Measurements from ENCODE around the gene SCAF11.

SCAF11 gene

DNA sequence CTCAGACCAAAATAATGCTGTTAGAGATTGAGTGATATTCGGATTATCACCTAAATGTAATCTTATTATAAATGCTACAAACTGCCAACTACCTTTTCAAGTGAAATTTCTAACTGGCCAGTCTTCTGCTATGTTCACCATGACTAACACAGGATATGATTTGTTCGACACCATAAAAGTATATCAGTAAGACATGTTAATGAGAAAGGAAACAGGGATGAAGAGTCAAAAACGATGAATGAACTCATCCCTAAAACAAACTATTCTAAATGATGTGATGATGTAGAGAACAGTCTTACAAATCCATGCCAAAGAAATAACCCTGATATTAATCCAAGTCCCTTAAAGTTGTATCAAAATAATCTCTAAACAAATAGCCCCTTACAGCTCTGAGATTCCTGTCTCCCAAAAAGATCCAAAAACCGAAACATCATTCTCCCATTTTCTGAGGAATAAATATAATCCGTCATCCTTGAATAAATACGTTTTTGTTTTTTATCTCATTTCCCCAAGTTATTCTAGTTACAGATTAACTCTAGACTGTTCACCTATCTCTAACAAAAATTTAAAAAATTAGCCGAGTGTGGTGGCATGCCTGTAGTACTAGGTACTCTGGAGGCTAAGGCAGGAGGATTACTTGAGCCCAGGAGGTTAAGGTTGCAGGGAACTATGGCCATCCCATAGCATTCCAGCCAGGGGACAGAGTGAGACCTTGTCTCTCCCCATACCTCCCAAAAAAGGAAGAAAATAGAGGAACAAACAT lies 9.1 kb downstream of the SCAF11 start:
- Histone ChIP-seq H3K9me3 (no peaks in the 10 kb centered on the region), H3K4me1 (peaks cover 12% of the 10 kb centered on the region), H3K27me3 (no peaks in the 10 kb centered on the region), H3K36me3 (peaks cover 12% of the 10 kb centered on the region), H3K4me3 (ENCODE audit: low read depth, low read length) (no peak overlapping the region)
- DNase-seq: no peak
- TF ChIP-seq, protein P1, sequence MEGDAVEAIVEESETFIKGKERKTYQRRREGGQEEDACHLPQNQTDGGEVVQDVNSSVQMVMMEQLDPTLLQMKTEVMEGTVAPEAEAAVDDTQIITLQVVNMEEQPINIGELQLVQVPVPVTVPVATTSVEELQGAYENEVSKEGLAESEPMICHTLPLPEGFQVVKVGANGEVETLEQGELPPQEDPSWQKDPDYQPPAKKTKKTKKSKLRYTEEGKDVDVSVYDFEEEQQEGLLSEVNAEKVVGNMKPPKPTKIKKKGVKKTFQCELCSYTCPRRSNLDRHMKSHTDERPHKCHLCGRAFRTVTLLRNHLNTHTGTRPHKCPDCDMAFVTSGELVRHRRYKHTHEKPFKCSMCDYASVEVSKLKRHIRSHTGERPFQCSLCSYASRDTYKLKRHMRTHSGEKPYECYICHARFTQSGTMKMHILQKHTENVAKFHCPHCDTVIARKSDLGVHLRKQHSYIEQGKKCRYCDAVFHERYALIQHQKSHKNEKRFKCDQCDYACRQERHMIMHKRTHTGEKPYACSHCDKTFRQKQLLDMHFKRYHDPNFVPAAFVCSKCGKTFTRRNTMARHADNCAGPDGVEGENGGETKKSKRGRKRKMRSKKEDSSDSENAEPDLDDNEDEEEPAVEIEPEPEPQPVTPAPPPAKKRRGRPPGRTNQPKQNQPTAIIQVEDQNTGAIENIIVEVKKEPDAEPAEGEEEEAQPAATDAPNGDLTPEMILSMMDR (IDR thresholded peaks at IDR 0.05; ENCODE audit: low read depth, low read length): no peak

DNA sequence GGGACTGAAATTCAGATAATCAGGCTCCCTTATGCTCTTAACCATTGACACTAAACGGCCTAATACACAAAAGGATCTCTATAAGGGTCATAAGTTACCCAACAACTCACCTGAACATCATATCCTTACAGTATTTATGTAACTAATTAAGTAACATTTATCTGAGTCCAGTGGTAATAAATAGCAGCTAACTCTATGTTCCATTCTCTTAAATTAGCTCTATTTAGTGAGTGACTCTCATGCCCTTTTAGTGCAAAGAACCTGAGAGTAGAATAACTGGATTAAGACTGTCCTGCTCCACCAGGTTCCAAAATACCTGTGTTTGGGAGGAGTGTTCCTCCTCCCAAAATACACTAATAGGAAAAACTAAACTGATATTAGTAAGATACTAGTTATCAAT lies 9.8 kb downstream of the SCAF11 start:
- H3K4me1 ChIP-seq: peaks cover 12% of the 10 kb centered on the region
- H3K36me3 ChIP-seq: peaks cover 5% of the 10 kb centered on the region
- no peaks in the 10 kb centered on the region for H3K9me3 ChIP-seq
- H3K27me3 ChIP-seq: no peaks in the 10 kb centered on the region
- H3K4me3 ChIP-seq (ENCODE audit: low read depth, low read length): no peak overlapping the region
- no peak for DNase-seq
- TF ChIP-seq, protein P1 (IDR thresholded peaks at IDR 0.05; ENCODE audit: low read depth, low read length): no peak

DNA sequence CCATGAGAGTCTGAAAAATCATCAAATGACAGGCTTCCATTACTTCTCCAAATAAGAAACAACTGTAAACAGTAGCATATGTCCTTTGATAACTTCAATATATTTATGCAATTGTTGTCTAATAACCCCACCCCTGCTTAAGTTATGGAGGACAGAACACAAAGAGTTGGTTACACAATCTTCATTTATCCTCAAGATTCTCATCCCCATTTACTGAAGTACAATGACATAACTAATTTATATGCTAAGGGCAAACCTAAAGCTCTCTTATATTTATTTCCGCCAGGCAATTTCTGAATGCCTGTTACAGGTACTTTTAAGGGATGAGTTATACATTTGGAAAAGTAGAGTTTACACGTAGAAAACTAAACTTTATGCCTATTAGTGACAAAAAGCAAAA lies 12.3 kb downstream of the SCAF11 start:
- Histone ChIP-seq H3K36me3 (no peaks in the 10 kb centered on the region), H3K27me3 (no peaks in the 10 kb centered on the region), H3K4me3 (ENCODE audit: low read depth, low read length) (no peak overlapping the region), H3K9me3 (no peaks in the 10 kb centered on the region), H3K4me1 (peaks cover 12% of the 10 kb centered on the region)
- TF ChIP-seq, protein P1 (IDR thresholded peaks at IDR 0.05; ENCODE audit: low read depth, low read length): no peak
- no peak for DNase-seq

DNA sequence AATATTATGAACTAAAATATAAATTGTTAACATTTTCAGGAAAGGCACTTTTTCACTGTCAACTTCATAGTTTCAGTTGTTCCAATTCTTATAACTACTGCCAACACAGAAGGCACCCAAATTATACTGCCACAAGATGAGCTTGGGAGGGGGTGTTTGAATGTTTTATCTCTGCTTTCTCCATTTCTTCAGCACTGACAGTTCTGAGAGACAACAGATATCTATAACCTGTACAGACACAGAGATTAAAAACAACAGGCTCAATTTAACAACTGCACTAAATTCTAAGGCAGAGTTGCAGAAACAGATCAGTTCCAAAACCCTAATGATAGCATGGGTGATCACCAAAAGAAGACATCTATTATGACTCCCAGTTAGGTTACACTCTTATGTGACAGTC lies 12.8 kb downstream of the SCAF11 start:
- no peaks in the 10 kb centered on the region for H3K27me3 ChIP-seq
- no peaks in the 10 kb centered on the region for H3K36me3 ChIP-seq
- TF ChIP-seq, protein P1 (IDR thresholded peaks at IDR 0.05; ENCODE audit: low read depth, low read length): no peak
- H3K4me1 ChIP-seq: peaks cover 12% of the 10 kb centered on the region
- DNase-seq: no peak
- H3K9me3 ChIP-seq: no peaks in the 10 kb centered on the region
- no peak overlapping the region for H3K4me3 ChIP-seq (ENCODE audit: low read depth, low read length)

DNA sequence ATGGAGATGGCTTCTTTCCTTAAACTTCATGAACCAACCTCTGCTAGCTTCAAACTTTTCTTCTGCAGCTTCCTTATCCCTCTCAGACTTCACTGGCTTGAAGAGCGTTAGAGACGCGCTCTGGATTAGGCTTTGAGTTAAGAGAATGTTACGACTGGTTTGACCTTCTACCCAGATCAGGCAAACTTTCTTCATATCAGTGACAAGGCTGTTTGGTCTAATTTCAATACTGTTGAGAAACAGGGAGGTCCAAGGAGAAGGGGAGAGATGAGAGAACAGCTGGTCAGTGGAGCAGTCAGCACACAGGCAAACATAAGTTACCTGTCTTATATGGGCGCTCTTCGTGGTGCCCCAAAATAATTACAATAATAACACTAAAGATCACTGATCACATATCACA lies 14.9 kb downstream of the SCAF11 start:
- DNase-seq: no peak
- H3K4me3 ChIP-seq (ENCODE audit: low read depth, low read length): no peak overlapping the region
- TF ChIP-seq, protein P1 (IDR thresholded peaks at IDR 0.05; ENCODE audit: low read depth, low read length): no peak
- no peaks in the 10 kb centered on the region for H3K27me3 ChIP-seq
- no peaks in the 10 kb centered on the region for H3K9me3 ChIP-seq
- no peaks in the 10 kb centered on the region for H3K36me3 ChIP-seq
- peaks cover 12% of the 10 kb centered on the region for H3K4me1 ChIP-seq

DNA sequence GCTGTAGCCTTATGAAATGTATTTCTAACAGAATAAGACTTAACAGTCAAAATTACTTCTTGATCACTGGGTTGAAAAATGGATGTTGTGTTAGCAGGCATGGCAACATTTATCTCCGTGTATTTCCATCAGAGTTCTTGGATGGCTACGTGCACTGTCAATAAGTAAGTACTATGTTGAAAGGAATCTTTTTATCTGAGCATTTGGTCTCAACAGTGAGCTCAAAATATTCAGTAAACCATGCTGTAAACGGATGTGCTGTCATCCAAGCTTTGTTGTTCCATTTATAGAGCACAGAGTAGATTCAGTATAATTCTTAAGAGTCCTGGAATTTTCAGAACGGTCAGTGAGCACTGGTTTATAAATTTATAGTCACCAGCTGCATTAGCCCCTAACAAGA lies 15.5 kb downstream of the SCAF11 start:
- Histone ChIP-seq H3K4me1 (peaks cover 12% of the 10 kb centered on the region), H3K4me3 (ENCODE audit: low read depth, low read length) (no peak overlapping the region), H3K27me3 (no peaks in the 10 kb centered on the region), H3K9me3 (no peaks in the 10 kb centered on the region), H3K36me3 (no peaks in the 10 kb centered on the region)
- TF ChIP-seq, protein P1 (IDR thresholded peaks at IDR 0.05; ENCODE audit: low read depth, low read length): no peak
- no peak for DNase-seq

Measured in BE2C (cell line).